ENCODE results near the gene MATN4.

DNA sequence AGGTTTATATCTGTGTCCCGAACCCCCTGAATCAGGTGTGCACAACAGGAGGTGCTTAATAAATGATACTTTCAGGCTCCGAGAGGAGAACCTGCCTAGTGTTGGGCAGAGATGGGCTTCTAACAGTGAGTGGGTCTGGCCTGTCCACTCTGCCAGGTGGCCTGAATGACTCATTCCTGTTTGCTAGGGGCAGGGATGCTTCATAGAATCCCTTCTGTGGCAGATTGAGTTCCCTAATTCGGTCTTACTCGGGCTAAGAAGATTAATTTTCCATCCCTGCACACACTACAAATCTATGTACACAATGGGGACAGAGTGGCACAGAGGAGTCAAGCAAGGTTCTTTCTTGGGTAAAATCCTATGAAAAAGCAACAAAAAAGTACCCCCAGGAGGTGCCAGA lies 20.4 kb upstream of the MATN4 start:
- TF ChIP-seq, protein P1, sequence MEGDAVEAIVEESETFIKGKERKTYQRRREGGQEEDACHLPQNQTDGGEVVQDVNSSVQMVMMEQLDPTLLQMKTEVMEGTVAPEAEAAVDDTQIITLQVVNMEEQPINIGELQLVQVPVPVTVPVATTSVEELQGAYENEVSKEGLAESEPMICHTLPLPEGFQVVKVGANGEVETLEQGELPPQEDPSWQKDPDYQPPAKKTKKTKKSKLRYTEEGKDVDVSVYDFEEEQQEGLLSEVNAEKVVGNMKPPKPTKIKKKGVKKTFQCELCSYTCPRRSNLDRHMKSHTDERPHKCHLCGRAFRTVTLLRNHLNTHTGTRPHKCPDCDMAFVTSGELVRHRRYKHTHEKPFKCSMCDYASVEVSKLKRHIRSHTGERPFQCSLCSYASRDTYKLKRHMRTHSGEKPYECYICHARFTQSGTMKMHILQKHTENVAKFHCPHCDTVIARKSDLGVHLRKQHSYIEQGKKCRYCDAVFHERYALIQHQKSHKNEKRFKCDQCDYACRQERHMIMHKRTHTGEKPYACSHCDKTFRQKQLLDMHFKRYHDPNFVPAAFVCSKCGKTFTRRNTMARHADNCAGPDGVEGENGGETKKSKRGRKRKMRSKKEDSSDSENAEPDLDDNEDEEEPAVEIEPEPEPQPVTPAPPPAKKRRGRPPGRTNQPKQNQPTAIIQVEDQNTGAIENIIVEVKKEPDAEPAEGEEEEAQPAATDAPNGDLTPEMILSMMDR (conservative IDR thresholded peaks at IDR 0.05; ENCODE audit: low read depth in 2 of 2) = no peak
- TF ChIP-seq ZNF331 (CRISPR knock-in tag; IDR thresholded peaks at IDR 0.05; ENCODE audit: low read depth) (no peak), POLR2AphosphoS5 (IDR thresholded peaks at IDR 0.05; ENCODE audit: low read depth) (no peak), EZH2 (IDR thresholded peaks at IDR 0.05; ENCODE audit: low read depth, unreplicated experiment) (no peak), CREB1 (CRISPR knock-in tag; IDR thresholded peaks at IDR 0.05; ENCODE audit: low read depth) (no peak)

Data from GM23338 (cell line).